ENCODE results near the gene MAP2K3.

- TF ChIP-seq REST (IDR thresholded peaks at IDR 0.05; ENCODE audit: insufficient read depth in 1 of 2, low read depth in 2 of 2, low read length in 2 of 2) (no peak), TAF1 (IDR thresholded peaks at IDR 0.05; ENCODE audit: borderline replicate concordance, insufficient read depth, low read length) (no peak), POLR2AphosphoS5 (IDR thresholded peaks at IDR 0.05; ENCODE audit: low read depth, low read length) (no peak), SIN3A (IDR thresholded peaks at IDR 0.05; ENCODE audit: borderline replicate concordance, insufficient read depth, low read length) (no peak), FOXP2 (optimal IDR thresholded peaks at IDR 0.05; ENCODE audit: borderline replicate concordance, extremely low read depth, extremely low read length, insufficient read depth) (no peak)
Observed at GRCh38 chr17:21262259-21262993, 22.1 kb upstream of the MAP2K3 start.
